RWPE2 (cell line): ENCODE measurements around the gene TRPM5.

Experiments used
- ATAC-seq: fragments of 200-7000 bp; cut with Tn5 transposase; 3 replicates; pipeline ENCODE4 v1.9.1; 2021; ENCODE audit warnings: low read depth
- DNase-seq: peaks from one replicate; pipeline ENCODE4 v3.0.0-alpha.2; 2020; ENCODE audit warnings: low spot score
- H3K27ac ChIP-seq: fragments of 450-650 bp; 2 replicates; pipeline ENCODE4 v1.5.1; 2017; ENCODE audit warnings: mild to moderate bottlenecking; ENCODE audit not compliant: poor library complexity, severe bottlenecking
- H3K27me3 ChIP-seq: fragments of 250-450 bp; sonication (Bioruptor Pico); 2 replicates; pipeline ENCODE4 v1.5.1; 2021; ENCODE audit warnings: mild to moderate bottlenecking, moderate library complexity; ENCODE audit not compliant: insufficient read depth, poor library complexity, severe bottlenecking
- H3K36me3 ChIP-seq: fragments of 250-450 bp; sonication (Bioruptor Pico); 2 replicates; pipeline ENCODE4 v1.5.1; 2020; ENCODE audit warnings: low read depth, mild to moderate bottlenecking, moderate library complexity
- H3K4me1 ChIP-seq: fragments of 250-450 bp; sonication (Bioruptor Pico); 2 replicates; pipeline ENCODE4 v1.5.1; 2021; ENCODE audit warnings: mild to moderate bottlenecking, moderate library complexity; ENCODE audit not compliant: insufficient read depth, poor library complexity, severe bottlenecking
- H3K4me3 ChIP-seq: fragments of 250-450 bp; sonication (Bioruptor Pico); 2 replicates; pipeline ENCODE4 v1.5.1; 2021; ENCODE audit warnings: mild to moderate bottlenecking, moderate library complexity; ENCODE audit not compliant: severe bottlenecking
- H3K9me3 ChIP-seq: fragments of 250-450 bp; sonication (Bioruptor Pico); 2 replicates; pipeline ENCODE4 v1.5.1; 2021; ENCODE audit warnings: mild to moderate bottlenecking, moderate library complexity; ENCODE audit not compliant: severe bottlenecking
- CTCF ChIP-seq: fragments of 450-650 bp; IDR thresholded peaks from one replicate; pipeline ENCODE4 v1.5.1; 2017; ENCODE audit warnings: mild to moderate bottlenecking, moderate library complexity; ENCODE audit not compliant: poor library complexity, severe bottlenecking

The TRPM5 gene

GRCh38 chr11:2417856-2418692 is 26.2 kb downstream of the TRPM5 start:
- H3K27me3 ChIP-seq, result no peaks in the 10 kb centered on the region
- no peak for ATAC-seq
- H3K36me3 ChIP-seq, result no peaks in the 10 kb centered on the region
- no peak for DNase-seq
- TF ChIP-seq CTCF, result no peak
- no peak overlapping the region for H3K27ac ChIP-seq
- H3K4me1 ChIP-seq, result no peaks in the 10 kb centered on the region
- no peaks in the 10 kb centered on the region for H3K9me3 ChIP-seq
- no peak overlapping the region for H3K4me3 ChIP-seq

- H3K36me3 ChIP-seq, result no peaks in the 10 kb centered on the region
- no peaks in the 10 kb centered on the region for H3K27me3 ChIP-seq
- H3K27ac ChIP-seq, result no peak overlapping the region
- H3K4me1 ChIP-seq, result no peaks in the 10 kb centered on the region
- ATAC-seq, result no peak
- no peaks in the 10 kb centered on the region for H3K9me3 ChIP-seq
- no peak overlapping the region for H3K4me3 ChIP-seq
- no peak for DNase-seq
- no peak for TF ChIP-seq CTCF
Observed at GRCh38 chr11:2416765-2417164, 27.5 kb downstream of the TRPM5 start.

- Histone ChIP-seq H3K36me3 (no peaks in the 10 kb centered on the region), H3K4me3 (no peak overlapping the region), H3K4me1 (no peaks in the 10 kb centered on the region), H3K27ac (no peak overlapping the region), H3K27me3 (no peaks in the 10 kb centered on the region), H3K9me3 (no peaks in the 10 kb centered on the region)
- no peak for ATAC-seq
- DNase-seq, result no peak
- no peak for TF ChIP-seq CTCF
Observed at GRCh38 chr11:2415601-2416380, 28.5 kb downstream of the TRPM5 start.

- TF ChIP-seq CTCF, result no peak
- DNase-seq, result no peak
Observed at GRCh38 chr11:2415171-2415570, 29.1 kb downstream of the TRPM5 start.

More at GRCh38 chr11:2415171-2415570, 29.1 kb downstream of the TRPM5 start:
- no peaks in the 10 kb centered on the region for H3K4me1 ChIP-seq
- H3K36me3 ChIP-seq, result no peaks in the 10 kb centered on the region
- H3K27ac ChIP-seq, result no peak overlapping the region
- no peak for ATAC-seq
- no peak overlapping the region for H3K4me3 ChIP-seq
- no peaks in the 10 kb centered on the region for H3K9me3 ChIP-seq
- H3K27me3 ChIP-seq, result no peaks in the 10 kb centered on the region
